ENCODE data around the gene HLF. TPM values are rescaled to one million over a fixed set of nuclear protein-coding genes. Genes with fewer than 3 reads are reported as not detected.

The HLF gene
- total and polyA plus RNA-seq, 2 experiments from 2014 or later: 0.28 TPM; not detected in 1

GRCh38 chr17:55340686-55341085 is 75.9 kb downstream of the HLF start:
- Histone ChIP-seq H2AFZ (no peak overlapping the region), H3K4me3 (no peak overlapping the region), H3F3A (replicated peaks; ENCODE audit: low read depth) (no peaks in the 10 kb centered on the region), H3K79me2 (replicated peaks; ENCODE audit: insufficient read depth) (no peaks in the 10 kb centered on the region), H3K36me3 (ENCODE audit: insufficient read depth) (no peaks in the 10 kb centered on the region), H3K4me2 (no peak overlapping the region), H3K27me3 (ENCODE audit: insufficient read depth) (no peaks in the 10 kb centered on the region), H3K9me2 (ENCODE audit: insufficient read depth) (no peaks in the 10 kb centered on the region), H4K20me1 (replicated peaks; ENCODE audit: insufficient read depth) (no peaks in the 10 kb centered on the region), H3K27ac (ENCODE audit: low read depth) (no peak overlapping the region), H3K4me1 (ENCODE audit: insufficient read depth) (peaks cover 5% of the 10 kb centered on the region)
- no peaks in the 10 kb centered on the region for H3K36me3 Mint-ChIP-seq (ENCODE audit: low read depth)
- peaks cover 6% of the 10 kb centered on the region; the same call in 2 of the 3 replicates for H3K4me1 Mint-ChIP-seq
- H3K27me3 Mint-ChIP-seq (ENCODE audit: insufficient read depth, low read depth, poor library complexity): peaks cover 4% of the 10 kb centered on the region
- no peak overlapping the region for H3K4me3 Mint-ChIP-seq
- H3K9me3 Mint-ChIP-seq: peaks cover 3% of the 10 kb centered on the region; the same call in 1 of the 3 replicates
- ATAC-seq (no peak), DNase-seq (ENCODE audit: low spot score) (no peak)
- TF ChIP-seq ZNF331 (CRISPR knock-in tag; IDR thresholded peaks at IDR 0.05; ENCODE audit: low read depth) (no peak), EZH2phosphoT487 (IDR thresholded peaks at IDR 0.05; ENCODE audit: unreplicated experiment) (no peak)
- TF ChIP-seq, protein P1, sequence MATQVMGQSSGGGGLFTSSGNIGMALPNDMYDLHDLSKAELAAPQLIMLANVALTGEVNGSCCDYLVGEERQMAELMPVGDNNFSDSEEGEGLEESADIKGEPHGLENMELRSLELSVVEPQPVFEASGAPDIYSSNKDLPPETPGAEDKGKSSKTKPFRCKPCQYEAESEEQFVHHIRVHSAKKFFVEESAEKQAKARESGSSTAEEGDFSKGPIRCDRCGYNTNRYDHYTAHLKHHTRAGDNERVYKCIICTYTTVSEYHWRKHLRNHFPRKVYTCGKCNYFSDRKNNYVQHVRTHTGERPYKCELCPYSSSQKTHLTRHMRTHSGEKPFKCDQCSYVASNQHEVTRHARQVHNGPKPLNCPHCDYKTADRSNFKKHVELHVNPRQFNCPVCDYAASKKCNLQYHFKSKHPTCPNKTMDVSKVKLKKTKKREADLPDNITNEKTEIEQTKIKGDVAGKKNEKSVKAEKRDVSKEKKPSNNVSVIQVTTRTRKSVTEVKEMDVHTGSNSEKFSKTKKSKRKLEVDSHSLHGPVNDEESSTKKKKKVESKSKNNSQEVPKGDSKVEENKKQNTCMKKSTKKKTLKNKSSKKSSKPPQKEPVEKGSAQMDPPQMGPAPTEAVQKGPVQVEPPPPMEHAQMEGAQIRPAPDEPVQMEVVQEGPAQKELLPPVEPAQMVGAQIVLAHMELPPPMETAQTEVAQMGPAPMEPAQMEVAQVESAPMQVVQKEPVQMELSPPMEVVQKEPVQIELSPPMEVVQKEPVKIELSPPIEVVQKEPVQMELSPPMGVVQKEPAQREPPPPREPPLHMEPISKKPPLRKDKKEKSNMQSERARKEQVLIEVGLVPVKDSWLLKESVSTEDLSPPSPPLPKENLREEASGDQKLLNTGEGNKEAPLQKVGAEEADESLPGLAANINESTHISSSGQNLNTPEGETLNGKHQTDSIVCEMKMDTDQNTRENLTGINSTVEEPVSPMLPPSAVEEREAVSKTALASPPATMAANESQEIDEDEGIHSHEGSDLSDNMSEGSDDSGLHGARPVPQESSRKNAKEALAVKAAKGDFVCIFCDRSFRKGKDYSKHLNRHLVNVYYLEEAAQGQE (IDR thresholded peaks at IDR 0.05; ENCODE audit: unreplicated experiment): no peak
- no peak overlapping the region for H3K27ac Mint-ChIP-seq

- Mint-ChIP-seq H3K36me3 (ENCODE audit: low read depth) (no peaks in the 10 kb centered on the region), H3K4me3 (no peak overlapping the region), H3K27ac (no peak overlapping the region), H3K27me3 (ENCODE audit: insufficient read depth, low read depth, poor library complexity) (peaks cover 3% of the 10 kb centered on the region), H3K9me3 (peaks cover 6% of the 10 kb centered on the region; the same call in 2 of the 3 replicates), H3K4me1 (no peaks in the 10 kb centered on the region; the same call in 2 of the 3 replicates)
- Histone ChIP-seq H3K27me3 (ENCODE audit: insufficient read depth) (no peaks in the 10 kb centered on the region), H3K4me3 (no peak overlapping the region), H3K27ac (ENCODE audit: low read depth) (no peak overlapping the region), H3K4me1 (ENCODE audit: insufficient read depth) (no peaks in the 10 kb centered on the region), H3K79me2 (replicated peaks; ENCODE audit: insufficient read depth) (no peaks in the 10 kb centered on the region), H3K36me3 (ENCODE audit: insufficient read depth) (no peaks in the 10 kb centered on the region), H4K20me1 (replicated peaks; ENCODE audit: insufficient read depth) (no peaks in the 10 kb centered on the region), H3K9me2 (ENCODE audit: insufficient read depth) (no peaks in the 10 kb centered on the region), H3F3A (replicated peaks; ENCODE audit: low read depth) (no peaks in the 10 kb centered on the region), H3K4me2 (no peak overlapping the region), H2AFZ (no peak overlapping the region)
- DNase-seq (ENCODE audit: low spot score) (no peak), ATAC-seq (no peak)
- TF ChIP-seq EZH2phosphoT487 (IDR thresholded peaks at IDR 0.05; ENCODE audit: unreplicated experiment) (no peak), ETS1 (IDR thresholded peaks at IDR 0.05) (no peak), ZNF114 (CRISPR knock-in tag; IDR thresholded peaks at IDR 0.05) (no peak), CREB1 (CRISPR knock-in tag; IDR thresholded peaks at IDR 0.05; ENCODE audit: low read depth) (no peak), JUNB (IDR thresholded peaks at IDR 0.05; ENCODE audit: unreplicated experiment) (no peak), ZNF331 (CRISPR knock-in tag; IDR thresholded peaks at IDR 0.05; ENCODE audit: low read depth) (no peak), STAT1 (IDR thresholded peaks at IDR 0.05; ENCODE audit: unreplicated experiment) (no peak)
- TF ChIP-seq, protein P2, sequence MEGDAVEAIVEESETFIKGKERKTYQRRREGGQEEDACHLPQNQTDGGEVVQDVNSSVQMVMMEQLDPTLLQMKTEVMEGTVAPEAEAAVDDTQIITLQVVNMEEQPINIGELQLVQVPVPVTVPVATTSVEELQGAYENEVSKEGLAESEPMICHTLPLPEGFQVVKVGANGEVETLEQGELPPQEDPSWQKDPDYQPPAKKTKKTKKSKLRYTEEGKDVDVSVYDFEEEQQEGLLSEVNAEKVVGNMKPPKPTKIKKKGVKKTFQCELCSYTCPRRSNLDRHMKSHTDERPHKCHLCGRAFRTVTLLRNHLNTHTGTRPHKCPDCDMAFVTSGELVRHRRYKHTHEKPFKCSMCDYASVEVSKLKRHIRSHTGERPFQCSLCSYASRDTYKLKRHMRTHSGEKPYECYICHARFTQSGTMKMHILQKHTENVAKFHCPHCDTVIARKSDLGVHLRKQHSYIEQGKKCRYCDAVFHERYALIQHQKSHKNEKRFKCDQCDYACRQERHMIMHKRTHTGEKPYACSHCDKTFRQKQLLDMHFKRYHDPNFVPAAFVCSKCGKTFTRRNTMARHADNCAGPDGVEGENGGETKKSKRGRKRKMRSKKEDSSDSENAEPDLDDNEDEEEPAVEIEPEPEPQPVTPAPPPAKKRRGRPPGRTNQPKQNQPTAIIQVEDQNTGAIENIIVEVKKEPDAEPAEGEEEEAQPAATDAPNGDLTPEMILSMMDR (conservative IDR thresholded peaks at IDR 0.05; ENCODE audit: low read depth in 2 of 2): no peak
These were observed 76.7 kb downstream of the HLF start for GRCh38 chr17:55341432-55341831.

Data from GM23338 (cell line).